NOMO-1 (cell line): Measurements from ENCODE around the gene KIF26B.

ENCODE experiments used
- DNase-seq, 2 experiments: peaks; one replicate each; lab custom pipeline; 2025; ENCODE audit not compliant: unreplicated experiment in 2 of 2; lab: John Stamatoyannopoulos, UW

Gene KIF26B

GRCh38 chr1:245542365-245542764 is 387.6 kb downstream of the KIF26B start:
- DNase-seq = no peak

GRCh38 chr1:245544236-245544635 is 389.5 kb downstream of the KIF26B start:
- DNase-seq = no peak

- DNase-seq = no peak
Observed at GRCh38 chr1:245546875-245547274, 392.1 kb downstream of the KIF26B start.

GRCh38 chr1:245549996-245550719 is 395.4 kb downstream of the KIF26B start:
- DNase-seq = no peak

GRCh38 chr1:245550720-245551043 is 395.9 kb downstream of the KIF26B start:
- no peak for DNase-seq

GRCh38 chr1:245551536-245551935 is 396.8 kb downstream of the KIF26B start:
- no peak for DNase-seq

GRCh38 chr1:245552331-245552730 is 397.5 kb downstream of the KIF26B start:
- no peak for DNase-seq

GRCh38 chr1:245556057-245556456 is 401.3 kb downstream of the KIF26B start:
- no peak for DNase-seq

- no peak for DNase-seq
Observed at GRCh38 chr1:245558069-245558468, 403.3 kb downstream of the KIF26B start.

- no peak for DNase-seq
Observed at GRCh38 chr1:245560316-245560859, 405.6 kb downstream of the KIF26B start.

GRCh38 chr1:245561665-245562234 is 407.0 kb downstream of the KIF26B start:
- DNase-seq = no peak

GRCh38 chr1:245566134-245566533 is 411.3 kb downstream of the KIF26B start:
- DNase-seq = no peak

- no peak for DNase-seq
Observed at GRCh38 chr1:245566952-245567351, 412.2 kb downstream of the KIF26B start.

GRCh38 chr1:245571815-245572294 is 417.1 kb downstream of the KIF26B start:
- no peak for DNase-seq

GRCh38 chr1:245572709-245573108 is 417.9 kb downstream of the KIF26B start:
- no peak for DNase-seq

- DNase-seq = no peak
Observed at GRCh38 chr1:245575710-245576109, 420.9 kb downstream of the KIF26B start.

- DNase-seq = no peak
Observed at GRCh38 chr1:245576323-245576722, 421.5 kb downstream of the KIF26B start.

- no peak for DNase-seq
Observed at GRCh38 chr1:245577191-245578157, 422.7 kb downstream of the KIF26B start.

- no peak for DNase-seq
Observed at GRCh38 chr1:245578308-245578707, 423.5 kb downstream of the KIF26B start.

GRCh38 chr1:245578771-245579170 is 424.0 kb downstream of the KIF26B start:
- no peak for DNase-seq

GRCh38 chr1:245579881-245580280 is 425.1 kb downstream of the KIF26B start:
- no peak for DNase-seq
